Right lobe of liver (tissue), 4 donors: ENCODE measurements around the gene TCFL5.

ENCODE experiments used
- CTCF ChIP-seq, 4 donors: fragments of 200-600 bp in 3 of 4; fragments of 450-650 bp in 1 of 4; IDR thresholded peaks; one replicate each; pipeline versions ENCODE4 v1.5.1 to v1.8.0; 2016 to 2022; ENCODE audit warnings: antibody characterized with exemption in 4 of 4, mild to moderate bottlenecking in 2 of 4
- POLR2A ChIP-seq: fragments of 450-650 bp; IDR thresholded peaks from one replicate; pipeline ENCODE4 v1.6.1; 2017; ENCODE audit warnings: antibody characterized with exemption, mild to moderate bottlenecking
- donor health status: DM: no; HTN: no; CAD: no.
- donor health status: DM: no; HTN: no; CAD: no.
- donor health status: DM: no; HTN: yes; CAD: no.

DNA sequence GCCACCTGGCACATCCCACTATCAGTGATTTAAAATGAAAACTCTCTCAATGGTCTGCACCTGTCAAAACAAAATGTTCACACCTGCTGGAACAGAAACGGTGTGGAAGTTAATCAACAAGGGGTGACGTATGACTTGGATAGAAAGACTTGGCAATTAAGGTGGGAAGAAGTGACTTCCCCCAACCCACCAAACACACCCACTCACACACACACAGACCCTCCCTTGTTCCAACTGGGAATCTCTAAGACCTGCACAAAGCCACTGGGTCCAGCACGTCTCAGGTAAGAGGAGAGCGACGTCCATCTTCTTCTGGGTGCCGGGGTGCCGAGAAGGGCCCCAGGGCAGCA lies 25.1 kb upstream of the TCFL5 start:
- no peak for TF ChIP-seq POLR2A
- TF ChIP-seq CTCF (IDR thresholded peaks at IDR 0.05) = no peak
